ENCODE results near the gene ANXA10. TPM values are rescaled to one million over a fixed set of nuclear protein-coding genes. Genes with fewer than 3 reads are reported as not detected.
A peak's percentile ranks its signal among the peaks of the same experiment; 100 is the strongest.

The ANXA10 gene
- total and polyA plus RNA-seq, 8 donors = 2.5 to 17.1 (median 8.5) TPM

DNA sequence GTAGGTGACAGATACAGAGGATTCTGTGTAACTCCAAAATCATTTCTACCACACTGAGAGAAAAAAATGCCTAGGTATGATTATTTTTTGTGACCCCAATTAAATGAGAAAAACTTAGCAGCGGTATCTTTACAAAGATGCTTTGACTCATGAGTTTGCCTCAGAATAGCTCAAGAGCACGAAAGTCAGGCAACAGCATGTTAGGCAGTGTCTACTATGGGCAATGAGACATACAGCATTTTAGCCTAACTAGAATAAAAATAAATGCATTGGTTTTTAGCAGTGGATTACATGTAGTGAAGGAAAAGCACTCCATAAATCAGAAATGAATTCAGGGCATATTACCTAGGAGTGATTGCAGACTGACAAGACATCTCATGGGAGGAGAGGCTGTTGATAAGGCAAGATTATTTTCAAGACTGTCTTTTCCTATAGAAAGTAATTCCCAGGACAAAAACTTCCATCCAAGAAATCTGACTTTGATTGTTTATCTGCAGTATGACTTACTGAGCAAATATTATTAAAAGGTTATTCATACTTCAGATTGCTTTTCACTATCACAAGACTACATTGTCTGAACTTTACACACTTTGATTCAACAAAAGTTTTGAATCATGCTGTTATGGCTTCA lies 3.6 kb downstream of the ANXA10 start:
- no peak overlapping the region for H3K4me3 ChIP-seq
- no peak for DNase-seq
- ATAC-seq = peak in 3 of 4 donors; percentile 59 to 71 (median 59)
- 81 to 83% methylated on average over 2 of the region's 2 CpGs for WGBS, 2 donors
- H3K9me3 ChIP-seq = no peaks in the 10 kb centered on the region
- no peak for FAIRE-seq
- intact Hi-C loops (cut with DNase I) = no loop called here
- no peak overlapping the region for H3K27ac ChIP-seq
- no peaks in the 10 kb centered on the region for H3K4me1 ChIP-seq
- H3K36me3 ChIP-seq = no peaks in the 10 kb centered on the region
- TF ChIP-seq, protein P1, sequence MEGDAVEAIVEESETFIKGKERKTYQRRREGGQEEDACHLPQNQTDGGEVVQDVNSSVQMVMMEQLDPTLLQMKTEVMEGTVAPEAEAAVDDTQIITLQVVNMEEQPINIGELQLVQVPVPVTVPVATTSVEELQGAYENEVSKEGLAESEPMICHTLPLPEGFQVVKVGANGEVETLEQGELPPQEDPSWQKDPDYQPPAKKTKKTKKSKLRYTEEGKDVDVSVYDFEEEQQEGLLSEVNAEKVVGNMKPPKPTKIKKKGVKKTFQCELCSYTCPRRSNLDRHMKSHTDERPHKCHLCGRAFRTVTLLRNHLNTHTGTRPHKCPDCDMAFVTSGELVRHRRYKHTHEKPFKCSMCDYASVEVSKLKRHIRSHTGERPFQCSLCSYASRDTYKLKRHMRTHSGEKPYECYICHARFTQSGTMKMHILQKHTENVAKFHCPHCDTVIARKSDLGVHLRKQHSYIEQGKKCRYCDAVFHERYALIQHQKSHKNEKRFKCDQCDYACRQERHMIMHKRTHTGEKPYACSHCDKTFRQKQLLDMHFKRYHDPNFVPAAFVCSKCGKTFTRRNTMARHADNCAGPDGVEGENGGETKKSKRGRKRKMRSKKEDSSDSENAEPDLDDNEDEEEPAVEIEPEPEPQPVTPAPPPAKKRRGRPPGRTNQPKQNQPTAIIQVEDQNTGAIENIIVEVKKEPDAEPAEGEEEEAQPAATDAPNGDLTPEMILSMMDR (IDR thresholded peaks at IDR 0.05) = no peak
- peaks cover 0 to 3% (median 0%) of the 10 kb centered on the region in 4 donors for H3K27me3 ChIP-seq

DNA sequence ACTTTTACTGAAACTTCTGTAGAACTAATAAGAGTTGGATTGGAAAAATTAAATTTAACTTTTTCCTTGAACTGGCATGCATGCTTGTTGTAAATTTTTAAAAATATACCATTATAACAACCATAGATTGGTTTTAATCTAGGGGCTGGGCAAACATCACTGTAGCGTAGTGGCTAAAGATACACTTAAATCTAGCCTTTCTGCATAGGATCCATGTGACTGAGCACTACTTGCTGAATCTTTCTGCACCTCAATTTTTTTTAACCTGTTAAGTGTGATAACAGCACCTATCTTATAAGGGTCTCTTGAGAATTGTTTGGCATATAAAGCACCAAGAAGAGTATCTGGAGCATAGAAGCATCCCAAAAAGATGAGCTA lies 4.1 kb downstream of the ANXA10 start:
- ATAC-seq (no peak), DNase-seq (no peak), FAIRE-seq (no peak)
- Histone ChIP-seq H3K36me3 (no peaks in the 10 kb centered on the region), H3K27ac (no peak overlapping the region), H3K27me3 (peaks cover 0 to 3% (median 0%) of the 10 kb centered on the region in 4 donors), H3K9me3 (no peaks in the 10 kb centered on the region), H3K4me3 (no peak overlapping the region), H3K4me1 (no peaks in the 10 kb centered on the region)
- intact Hi-C loops (cut with DNase I) = no loop called here
- TF ChIP-seq, protein P1 (IDR thresholded peaks at IDR 0.05) = no peak
- WGBS, 2 donors = 65 to 73% methylated on average over 1 of the region's 1 CpG

DNA sequence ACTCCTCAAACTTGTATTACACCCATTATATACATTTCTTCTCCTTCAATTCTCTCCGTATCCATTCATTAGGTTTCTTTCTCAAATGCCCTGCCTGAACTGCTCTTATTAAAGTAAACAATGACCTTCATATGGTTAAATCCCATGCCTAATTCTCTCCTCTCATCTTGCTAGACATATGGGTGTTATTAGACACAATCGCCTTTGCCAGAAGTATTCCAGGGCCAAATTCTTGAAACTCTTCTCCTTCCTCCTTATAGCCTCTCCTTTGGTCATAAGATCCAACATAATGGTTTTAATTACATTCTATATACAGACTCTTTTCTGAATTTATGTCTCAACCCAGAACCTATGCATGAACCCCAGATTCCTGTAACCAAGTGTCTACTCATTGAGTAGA lies 4.8 kb downstream of the ANXA10 start:
- 86 to 90% methylated on average over 2 of the region's 2 CpGs for WGBS, 2 donors
- TF ChIP-seq, protein P1 (IDR thresholded peaks at IDR 0.05) = no peak
- no peak overlapping the region for H3K4me3 ChIP-seq
- no peak for ATAC-seq
- FAIRE-seq = no peak
- no peaks in the 10 kb centered on the region for H3K27me3 ChIP-seq
- H3K4me1 ChIP-seq = no peaks in the 10 kb centered on the region
- H3K27ac ChIP-seq = no peak overlapping the region
- intact Hi-C loops (cut with DNase I) = no loop called here
- no peak for DNase-seq
- H3K36me3 ChIP-seq = no peaks in the 10 kb centered on the region
- H3K9me3 ChIP-seq = no peaks in the 10 kb centered on the region

- Histone ChIP-seq H3K4me3 (no peak overlapping the region), H3K36me3 (no peaks in the 10 kb centered on the region), H3K27ac (no peak overlapping the region), H3K27me3 (no peaks in the 10 kb centered on the region), H3K4me1 (no peaks in the 10 kb centered on the region), H3K9me3 (no peaks in the 10 kb centered on the region)
- no peak for FAIRE-seq
- peak in 3 of 4 donors; percentile 21 to 72 (median 31) for ATAC-seq
- no peak for DNase-seq
- TF ChIP-seq, protein P1 (IDR thresholded peaks at IDR 0.05) = no peak
- WGBS, 2 donors = 15 to 20% methylated on average over 1 of the region's 1 CpG
- intact Hi-C loops (cut with DNase I) = no loop called here
Measured at GRCh38 chr4:168098248-168098717, 5.9 kb downstream of the ANXA10 start.

- TF ChIP-seq, protein P1 (IDR thresholded peaks at IDR 0.05) = no peak
- Histone ChIP-seq H3K27ac (no peak overlapping the region), H3K4me3 (no peak overlapping the region), H3K9me3 (no peaks in the 10 kb centered on the region), H3K4me1 (no peaks in the 10 kb centered on the region), H3K36me3 (no peaks in the 10 kb centered on the region), H3K27me3 (no peaks in the 10 kb centered on the region)
- no peak for FAIRE-seq
- no peak for ATAC-seq
- 79 to 83% methylated on average over 3 of the region's 3 CpGs for WGBS, 2 donors
- DNase-seq = no peak
- intact Hi-C loops (cut with DNase I) = no loop called here
Measured at GRCh38 chr4:168099195-168099594, 6.9 kb downstream of the ANXA10 start.

Measured in pancreas (tissue), 10 donors.